MM.1S (cell line): Measurements from ENCODE around the gene NXN.

ENCODE experiments used
- CTCF ChIP-seq: fragments of 300-600 bp; sonication (generic); IDR thresholded peaks from 2 replicates; pipeline ENCODE4 v1.5.1; 2016; ENCODE audit warnings: antibody characterized with exemption, low read length, mixed read lengths
- EZH2 ChIP-seq: fragments of 300-600 bp; sonication (generic); optimal IDR thresholded peaks from 2 replicates; pipeline ENCODE3; 2017; ENCODE audit warnings: low read depth, mild to moderate bottlenecking, antibody characterized with exemption, low read length, mixed read lengths
- EZH2phosphoT487 ChIP-seq: fragments of 300-600 bp; sonication (generic); IDR thresholded peaks from 2 replicates; pipeline ENCODE4 v1.6.1; 2018; ENCODE audit warnings: antibody characterized with exemption, low read length

DNA sequence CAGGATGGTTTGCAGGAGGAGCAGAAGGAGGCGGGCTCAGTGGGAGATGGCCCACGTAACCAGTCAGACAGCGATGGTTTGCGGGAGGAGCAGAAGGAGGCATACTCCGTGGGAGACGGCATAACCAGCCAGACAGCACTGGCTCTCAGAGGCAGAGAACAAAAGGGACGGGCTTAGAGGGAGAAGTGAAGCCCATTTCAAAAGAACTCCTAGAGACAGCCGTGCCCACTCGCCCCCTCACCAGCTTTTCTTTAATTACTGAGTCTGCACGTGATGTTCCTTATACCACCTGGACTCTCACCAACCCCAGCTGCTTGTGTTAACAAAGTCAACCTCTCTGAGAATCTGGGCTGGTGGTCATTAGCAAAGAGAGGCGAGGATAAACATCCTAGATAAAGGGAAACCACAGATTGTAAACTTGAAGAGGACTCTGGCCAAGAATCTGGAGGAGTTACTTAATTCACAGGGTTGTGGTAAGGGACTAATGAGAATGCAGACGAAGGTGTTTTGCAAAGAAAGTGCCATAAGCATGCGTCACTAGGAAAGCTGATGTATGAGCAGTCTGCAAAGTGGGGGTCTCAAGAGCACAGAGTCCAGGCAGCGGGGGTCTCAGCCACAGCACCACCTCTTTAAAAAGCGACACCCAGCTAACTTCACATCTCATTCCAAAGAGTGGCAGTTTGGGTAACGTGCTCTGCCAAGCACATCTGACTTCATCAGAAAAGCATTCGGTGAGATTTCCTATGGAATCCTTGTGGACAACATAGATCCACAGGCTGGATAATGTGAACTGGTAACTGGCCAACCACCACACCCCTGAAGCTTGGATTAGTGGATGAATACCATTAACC, 51.7 kb downstream of the NXN start:
- no peak for TF ChIP-seq CTCF
- no peak for TF ChIP-seq EZH2phosphoT487
- no peak for TF ChIP-seq EZH2
